Prostate gland (tissue), 2 donors: ENCODE data around the gene PIGT.

Experiments used
- CTCF ChIP-seq, 4 experiments: fragments of 200-600 bp in 2 of 4; fragments of 450-650 bp in 2 of 4; sonication (generic) in 2 of 4; IDR thresholded peaks; 1 replicate in 3 of 4; 2 replicates in 1 of 4; pipeline ENCODE4 v1.5.1; 2016 to 2019; ENCODE audit warnings: antibody characterized with exemption in 4 of 4, mild to moderate bottlenecking in 2 of 4, moderate library complexity in 2 of 4
- POLR2A ChIP-seq: fragments of 450-650 bp; IDR thresholded peaks from one replicate; pipeline ENCODE4 v1.6.1; 2016; ENCODE audit warnings: antibody characterized with exemption, mild to moderate bottlenecking
- POLR2AphosphoS5 ChIP-seq: sonication (generic); formaldehyde crosslinking; IDR thresholded peaks from one replicate; pipeline ENCODE4 v1.6.1; 2017; ENCODE audit warnings: antibody characterized with exemption

- TF ChIP-seq CTCF (IDR thresholded peaks at IDR 0.05) (no peak), POLR2A (no peak), POLR2AphosphoS5 (no peak)
Observed at GRCh38 chr20:45467861-45468260, 51.9 kb downstream of the PIGT start.
